ENCODE measurements around the gene GPR137B. TPM values are rescaled to one million over a fixed set of nuclear protein-coding genes. Genes with fewer than 3 reads are reported as not detected.

The GPR137B gene
- total and polyA plus RNA-seq, 2 experiments from 2014 or later, result 4.5 to 11.1 TPM

DNA sequence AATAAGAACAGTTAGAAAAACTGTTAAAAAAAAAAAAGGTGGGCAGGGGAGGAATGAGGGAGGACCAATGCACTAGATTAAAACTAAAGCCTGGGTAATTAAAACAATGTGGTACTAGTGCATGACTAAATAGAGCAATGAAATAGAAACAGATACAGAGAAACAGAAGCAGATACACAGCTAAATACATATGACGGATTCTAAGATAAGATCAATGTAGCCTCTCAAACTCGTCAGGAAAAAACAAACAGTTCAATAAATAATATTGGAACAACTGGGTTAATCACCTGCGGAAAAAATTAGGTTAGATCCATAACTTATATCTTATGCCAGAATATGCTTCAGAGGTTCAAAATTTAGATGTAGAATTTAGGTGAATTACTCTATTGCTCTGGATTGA lies 71.2 kb downstream of the GPR137B start:
- TF ChIP-seq, protein P1, sequence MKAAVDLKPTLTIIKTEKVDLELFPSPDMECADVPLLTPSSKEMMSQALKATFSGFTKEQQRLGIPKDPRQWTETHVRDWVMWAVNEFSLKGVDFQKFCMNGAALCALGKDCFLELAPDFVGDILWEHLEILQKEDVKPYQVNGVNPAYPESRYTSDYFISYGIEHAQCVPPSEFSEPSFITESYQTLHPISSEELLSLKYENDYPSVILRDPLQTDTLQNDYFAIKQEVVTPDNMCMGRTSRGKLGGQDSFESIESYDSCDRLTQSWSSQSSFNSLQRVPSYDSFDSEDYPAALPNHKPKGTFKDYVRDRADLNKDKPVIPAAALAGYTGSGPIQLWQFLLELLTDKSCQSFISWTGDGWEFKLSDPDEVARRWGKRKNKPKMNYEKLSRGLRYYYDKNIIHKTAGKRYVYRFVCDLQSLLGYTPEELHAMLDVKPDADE (IDR thresholded peaks at IDR 0.05), result no peak
- no peak for TF ChIP-seq ZNF114 (CRISPR knock-in tag; IDR thresholded peaks at IDR 0.05)
- TF ChIP-seq EZH2 (IDR thresholded peaks at IDR 0.05; ENCODE audit: low read depth, unreplicated experiment), result no peak
- TF ChIP-seq EZH2phosphoT487 (IDR thresholded peaks at IDR 0.05; ENCODE audit: unreplicated experiment), result no peak
- TF ChIP-seq, protein P2, sequence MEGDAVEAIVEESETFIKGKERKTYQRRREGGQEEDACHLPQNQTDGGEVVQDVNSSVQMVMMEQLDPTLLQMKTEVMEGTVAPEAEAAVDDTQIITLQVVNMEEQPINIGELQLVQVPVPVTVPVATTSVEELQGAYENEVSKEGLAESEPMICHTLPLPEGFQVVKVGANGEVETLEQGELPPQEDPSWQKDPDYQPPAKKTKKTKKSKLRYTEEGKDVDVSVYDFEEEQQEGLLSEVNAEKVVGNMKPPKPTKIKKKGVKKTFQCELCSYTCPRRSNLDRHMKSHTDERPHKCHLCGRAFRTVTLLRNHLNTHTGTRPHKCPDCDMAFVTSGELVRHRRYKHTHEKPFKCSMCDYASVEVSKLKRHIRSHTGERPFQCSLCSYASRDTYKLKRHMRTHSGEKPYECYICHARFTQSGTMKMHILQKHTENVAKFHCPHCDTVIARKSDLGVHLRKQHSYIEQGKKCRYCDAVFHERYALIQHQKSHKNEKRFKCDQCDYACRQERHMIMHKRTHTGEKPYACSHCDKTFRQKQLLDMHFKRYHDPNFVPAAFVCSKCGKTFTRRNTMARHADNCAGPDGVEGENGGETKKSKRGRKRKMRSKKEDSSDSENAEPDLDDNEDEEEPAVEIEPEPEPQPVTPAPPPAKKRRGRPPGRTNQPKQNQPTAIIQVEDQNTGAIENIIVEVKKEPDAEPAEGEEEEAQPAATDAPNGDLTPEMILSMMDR (conservative IDR thresholded peaks at IDR 0.05; ENCODE audit: low read depth in 2 of 2), result no peak
- no peak for TF ChIP-seq ZNF331 (CRISPR knock-in tag; IDR thresholded peaks at IDR 0.05; ENCODE audit: low read depth)
- TF ChIP-seq NANOG (IDR thresholded peaks at IDR 0.05; ENCODE audit: borderline replicate concordance), result no peak
- TF ChIP-seq STAT1 (IDR thresholded peaks at IDR 0.05; ENCODE audit: unreplicated experiment), result no peak
- TF ChIP-seq, protein P3, sequence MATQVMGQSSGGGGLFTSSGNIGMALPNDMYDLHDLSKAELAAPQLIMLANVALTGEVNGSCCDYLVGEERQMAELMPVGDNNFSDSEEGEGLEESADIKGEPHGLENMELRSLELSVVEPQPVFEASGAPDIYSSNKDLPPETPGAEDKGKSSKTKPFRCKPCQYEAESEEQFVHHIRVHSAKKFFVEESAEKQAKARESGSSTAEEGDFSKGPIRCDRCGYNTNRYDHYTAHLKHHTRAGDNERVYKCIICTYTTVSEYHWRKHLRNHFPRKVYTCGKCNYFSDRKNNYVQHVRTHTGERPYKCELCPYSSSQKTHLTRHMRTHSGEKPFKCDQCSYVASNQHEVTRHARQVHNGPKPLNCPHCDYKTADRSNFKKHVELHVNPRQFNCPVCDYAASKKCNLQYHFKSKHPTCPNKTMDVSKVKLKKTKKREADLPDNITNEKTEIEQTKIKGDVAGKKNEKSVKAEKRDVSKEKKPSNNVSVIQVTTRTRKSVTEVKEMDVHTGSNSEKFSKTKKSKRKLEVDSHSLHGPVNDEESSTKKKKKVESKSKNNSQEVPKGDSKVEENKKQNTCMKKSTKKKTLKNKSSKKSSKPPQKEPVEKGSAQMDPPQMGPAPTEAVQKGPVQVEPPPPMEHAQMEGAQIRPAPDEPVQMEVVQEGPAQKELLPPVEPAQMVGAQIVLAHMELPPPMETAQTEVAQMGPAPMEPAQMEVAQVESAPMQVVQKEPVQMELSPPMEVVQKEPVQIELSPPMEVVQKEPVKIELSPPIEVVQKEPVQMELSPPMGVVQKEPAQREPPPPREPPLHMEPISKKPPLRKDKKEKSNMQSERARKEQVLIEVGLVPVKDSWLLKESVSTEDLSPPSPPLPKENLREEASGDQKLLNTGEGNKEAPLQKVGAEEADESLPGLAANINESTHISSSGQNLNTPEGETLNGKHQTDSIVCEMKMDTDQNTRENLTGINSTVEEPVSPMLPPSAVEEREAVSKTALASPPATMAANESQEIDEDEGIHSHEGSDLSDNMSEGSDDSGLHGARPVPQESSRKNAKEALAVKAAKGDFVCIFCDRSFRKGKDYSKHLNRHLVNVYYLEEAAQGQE (IDR thresholded peaks at IDR 0.05; ENCODE audit: unreplicated experiment), result no peak
- no peak for TF ChIP-seq CREB1 (CRISPR knock-in tag; IDR thresholded peaks at IDR 0.05; ENCODE audit: low read depth)
- no peak for TF ChIP-seq JUNB (IDR thresholded peaks at IDR 0.05; ENCODE audit: unreplicated experiment)
- TF ChIP-seq, protein P4, sequence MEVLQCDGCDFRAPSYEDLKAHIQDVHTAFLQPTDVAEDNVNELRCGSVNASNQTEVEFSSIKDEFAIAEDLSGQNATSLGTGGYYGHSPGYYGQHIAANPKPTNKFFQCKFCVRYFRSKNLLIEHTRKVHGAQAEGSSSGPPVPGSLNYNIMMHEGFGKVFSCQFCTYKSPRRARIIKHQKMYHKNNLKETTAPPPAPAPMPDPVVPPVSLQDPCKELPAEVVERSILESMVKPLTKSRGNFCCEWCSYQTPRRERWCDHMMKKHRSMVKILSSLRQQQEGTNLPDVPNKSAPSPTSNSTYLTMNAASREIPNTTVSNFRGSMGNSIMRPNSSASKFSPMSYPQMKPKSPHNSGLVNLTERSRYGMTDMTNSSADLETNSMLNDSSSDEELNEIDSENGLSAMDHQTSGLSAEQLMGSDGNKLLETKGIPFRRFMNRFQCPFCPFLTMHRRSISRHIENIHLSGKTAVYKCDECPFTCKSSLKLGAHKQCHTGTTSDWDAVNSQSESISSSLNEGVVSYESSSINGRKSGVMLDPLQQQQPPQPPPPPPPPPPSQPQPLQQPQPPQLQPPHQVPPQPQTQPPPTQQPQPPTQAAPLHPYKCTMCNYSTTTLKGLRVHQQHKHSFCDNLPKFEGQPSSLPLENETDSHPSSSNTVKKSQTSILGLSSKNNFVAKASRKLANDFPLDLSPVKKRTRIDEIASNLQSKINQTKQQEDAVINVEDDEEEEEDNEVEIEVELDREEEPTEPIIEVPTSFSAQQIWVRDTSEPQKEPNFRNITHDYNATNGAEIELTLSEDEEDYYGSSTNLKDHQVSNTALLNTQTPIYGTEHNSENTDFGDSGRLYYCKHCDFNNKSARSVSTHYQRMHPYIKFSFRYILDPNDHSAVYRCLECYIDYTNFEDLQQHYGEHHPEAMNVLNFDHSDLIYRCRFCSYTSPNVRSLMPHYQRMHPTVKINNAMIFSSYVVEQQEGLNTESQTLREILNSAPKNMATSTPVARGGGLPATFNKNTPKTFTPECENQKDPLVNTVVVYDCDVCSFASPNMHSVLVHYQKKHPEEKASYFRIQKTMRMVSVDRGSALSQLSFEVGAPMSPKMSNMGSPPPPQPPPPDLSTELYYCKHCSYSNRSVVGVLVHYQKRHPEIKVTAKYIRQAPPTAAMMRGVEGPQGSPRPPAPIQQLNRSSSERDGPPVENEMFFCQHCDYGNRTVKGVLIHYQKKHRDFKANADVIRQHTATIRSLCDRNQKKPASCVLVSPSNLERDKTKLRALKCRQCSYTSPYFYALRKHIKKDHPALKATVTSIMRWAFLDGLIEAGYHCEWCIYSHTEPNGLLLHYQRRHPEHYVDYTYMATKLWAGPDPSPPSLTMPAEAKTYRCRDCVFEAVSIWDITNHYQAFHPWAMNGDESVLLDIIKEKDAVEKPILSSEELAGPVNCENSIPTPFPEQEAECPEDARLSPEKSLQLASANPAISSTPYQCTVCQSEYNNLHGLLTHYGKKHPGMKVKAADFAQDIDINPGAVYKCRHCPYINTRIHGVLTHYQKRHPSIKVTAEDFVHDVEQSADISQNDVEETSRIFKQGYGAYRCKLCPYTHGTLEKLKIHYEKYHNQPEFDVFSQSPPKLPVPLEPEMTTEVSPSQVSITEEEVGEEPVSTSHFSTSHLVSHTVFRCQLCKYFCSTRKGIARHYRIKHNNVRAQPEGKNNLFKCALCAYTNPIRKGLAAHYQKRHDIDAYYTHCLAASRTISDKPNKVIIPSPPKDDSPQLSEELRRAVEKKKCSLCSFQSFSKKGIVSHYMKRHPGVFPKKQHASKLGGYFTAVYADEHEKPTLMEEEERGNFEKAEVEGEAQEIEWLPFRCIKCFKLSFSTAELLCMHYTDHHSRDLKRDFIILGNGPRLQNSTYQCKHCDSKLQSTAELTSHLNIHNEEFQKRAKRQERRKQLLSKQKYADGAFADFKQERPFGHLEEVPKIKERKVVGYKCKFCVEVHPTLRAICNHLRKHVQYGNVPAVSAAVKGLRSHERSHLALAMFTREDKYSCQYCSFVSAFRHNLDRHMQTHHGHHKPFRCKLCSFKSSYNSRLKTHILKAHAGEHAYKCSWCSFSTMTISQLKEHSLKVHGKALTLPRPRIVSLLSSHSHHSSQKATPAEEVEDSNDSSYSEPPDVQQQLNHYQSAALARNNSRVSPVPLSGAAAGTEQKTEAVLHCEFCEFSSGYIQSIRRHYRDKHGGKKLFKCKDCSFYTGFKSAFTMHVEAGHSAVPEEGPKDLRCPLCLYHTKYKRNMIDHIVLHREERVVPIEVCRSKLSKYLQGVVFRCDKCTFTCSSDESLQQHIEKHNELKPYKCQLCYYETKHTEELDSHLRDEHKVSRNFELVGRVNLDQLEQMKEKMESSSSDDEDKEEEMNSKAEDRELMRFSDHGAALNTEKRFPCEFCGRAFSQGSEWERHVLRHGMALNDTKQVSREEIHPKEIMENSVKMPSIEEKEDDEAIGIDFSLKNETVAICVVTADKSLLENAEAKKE (CRISPR knock-in tag; IDR thresholded peaks at IDR 0.05), result no peak
- TF ChIP-seq POLR2AphosphoS5 (IDR thresholded peaks at IDR 0.05; ENCODE audit: low read depth), result no peak
- Histone ChIP-seq H3K4me3 (no peak overlapping the region), H3K36me3 (ENCODE audit: insufficient read depth) (no peaks in the 10 kb centered on the region), H3K9me2 (ENCODE audit: insufficient read depth) (no peaks in the 10 kb centered on the region), H3F3A (replicated peaks; ENCODE audit: low read depth) (no peaks in the 10 kb centered on the region), H3K4me2 (no peak overlapping the region), H3K27me3 (ENCODE audit: insufficient read depth) (no peaks in the 10 kb centered on the region), H2AFZ (no peak overlapping the region), H3K4me1 (ENCODE audit: insufficient read depth) (no peaks in the 10 kb centered on the region), H4K20me1 (replicated peaks; ENCODE audit: insufficient read depth) (no peaks in the 10 kb centered on the region), H3K79me2 (replicated peaks; ENCODE audit: insufficient read depth) (no peaks in the 10 kb centered on the region), H3K27ac (ENCODE audit: low read depth) (no peak overlapping the region)
- Mint-ChIP-seq H3K9me3 (no peaks in the 10 kb centered on the region), H3K4me1 (no peaks in the 10 kb centered on the region), H3K4me3 (no peak overlapping the region), H3K27ac (no peak overlapping the region), H3K36me3 (ENCODE audit: low read depth) (no peaks in the 10 kb centered on the region; the same call in 2 of the 3 replicates), H3K27me3 (ENCODE audit: insufficient read depth, low read depth, poor library complexity) (no peaks in the 10 kb centered on the region)
- DNase-seq (ENCODE audit: low spot score) (no peak), ATAC-seq (no peak)
